Thyroid gland (tissue), 4 donors: ENCODE data around the gene CCT3.

Experiments
- POLR2A ChIP-seq, 2 donors: fragments of 450-650 bp; IDR thresholded peaks; one replicate each; pipeline ENCODE4 v1.6.1; 2017; ENCODE audit warnings: antibody characterized with exemption in 2 of 2, mild to moderate bottlenecking in 2 of 2, moderate library complexity in 1 of 2
- TF ChIP-seq, protein P1 (sequence below), 6 experiments: fragments of 200-600 bp in 3 of 6; fragments of 450-650 bp in 3 of 6; sonication (generic) in 3 of 6; IDR thresholded peaks; one replicate each; pipeline ENCODE4 v1.5.1; 2016 to 2019; ENCODE audit warnings: antibody characterized with exemption in 6 of 6, mild to moderate bottlenecking in 2 of 6, inconsistent platforms in 1 of 6, moderate library complexity in 1 of 6

DNA sequence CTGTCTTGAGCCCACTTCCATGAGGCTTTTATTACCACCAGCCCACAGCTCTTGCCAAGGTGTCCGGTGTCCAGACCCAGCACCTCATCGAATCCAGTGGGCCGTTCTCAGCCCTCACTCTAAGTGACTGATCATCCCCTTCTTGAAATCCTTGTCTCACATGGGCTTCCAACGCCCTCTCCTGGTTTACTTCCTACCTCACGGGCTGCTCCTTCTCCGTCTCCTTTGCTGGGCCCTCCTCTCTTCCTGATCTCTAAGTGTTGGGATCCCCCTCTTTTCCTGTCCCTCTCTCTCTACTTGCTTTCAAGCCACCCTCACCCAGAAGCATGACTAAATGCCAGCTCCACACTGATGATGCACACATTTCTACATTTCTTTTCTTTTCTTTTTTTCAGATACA is 21.9 kb upstream of the CCT3 start:
- TF ChIP-seq, protein P1, sequence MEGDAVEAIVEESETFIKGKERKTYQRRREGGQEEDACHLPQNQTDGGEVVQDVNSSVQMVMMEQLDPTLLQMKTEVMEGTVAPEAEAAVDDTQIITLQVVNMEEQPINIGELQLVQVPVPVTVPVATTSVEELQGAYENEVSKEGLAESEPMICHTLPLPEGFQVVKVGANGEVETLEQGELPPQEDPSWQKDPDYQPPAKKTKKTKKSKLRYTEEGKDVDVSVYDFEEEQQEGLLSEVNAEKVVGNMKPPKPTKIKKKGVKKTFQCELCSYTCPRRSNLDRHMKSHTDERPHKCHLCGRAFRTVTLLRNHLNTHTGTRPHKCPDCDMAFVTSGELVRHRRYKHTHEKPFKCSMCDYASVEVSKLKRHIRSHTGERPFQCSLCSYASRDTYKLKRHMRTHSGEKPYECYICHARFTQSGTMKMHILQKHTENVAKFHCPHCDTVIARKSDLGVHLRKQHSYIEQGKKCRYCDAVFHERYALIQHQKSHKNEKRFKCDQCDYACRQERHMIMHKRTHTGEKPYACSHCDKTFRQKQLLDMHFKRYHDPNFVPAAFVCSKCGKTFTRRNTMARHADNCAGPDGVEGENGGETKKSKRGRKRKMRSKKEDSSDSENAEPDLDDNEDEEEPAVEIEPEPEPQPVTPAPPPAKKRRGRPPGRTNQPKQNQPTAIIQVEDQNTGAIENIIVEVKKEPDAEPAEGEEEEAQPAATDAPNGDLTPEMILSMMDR (IDR thresholded peaks at IDR 0.05) = no peak
- TF ChIP-seq POLR2A (IDR thresholded peaks at IDR 0.05) = no peak
